Measurements from ENCODE around the gene COL9A3. TPM values are rescaled to one million over a fixed set of nuclear protein-coding genes. Genes with fewer than 3 reads are reported as not detected.
A peak's percentile ranks its signal among the peaks of the same experiment; 100 is the strongest.

COL9A3 gene
- total RNA-seq, 4 donors from 2014 or later: 2.2 to 2.3 TPM; not detected in 2

- Histone ChIP-seq H3K4me1 (peaks cover 8 to 12% (median 12%) of the 10 kb centered on the region in 3 donors), H3K9me3 (no peaks in the 10 kb centered on the region), H3K4me3 (peak overlapping the region in 2 of 4 donors; percentile 44 to 68), H3K27ac (peak overlapping the region in 2 of 4 donors; percentile 74 to 85), H3K27me3 (peaks cover 0 to 38% (median 0%) of the 10 kb centered on the region in 4 donors), H3K36me3 (no peaks in the 10 kb centered on the region)
- 52 to 70% methylated on average over 4 to 7 of the region's 22 CpGs for WGBS, 2 donors
- intact Hi-C loops (cut with DNase I): no loop called here
- no peak for DNase-seq
- TF ChIP-seq POLR2A (IDR thresholded peaks at IDR 0.05): no peak
- TF ChIP-seq, protein P1, sequence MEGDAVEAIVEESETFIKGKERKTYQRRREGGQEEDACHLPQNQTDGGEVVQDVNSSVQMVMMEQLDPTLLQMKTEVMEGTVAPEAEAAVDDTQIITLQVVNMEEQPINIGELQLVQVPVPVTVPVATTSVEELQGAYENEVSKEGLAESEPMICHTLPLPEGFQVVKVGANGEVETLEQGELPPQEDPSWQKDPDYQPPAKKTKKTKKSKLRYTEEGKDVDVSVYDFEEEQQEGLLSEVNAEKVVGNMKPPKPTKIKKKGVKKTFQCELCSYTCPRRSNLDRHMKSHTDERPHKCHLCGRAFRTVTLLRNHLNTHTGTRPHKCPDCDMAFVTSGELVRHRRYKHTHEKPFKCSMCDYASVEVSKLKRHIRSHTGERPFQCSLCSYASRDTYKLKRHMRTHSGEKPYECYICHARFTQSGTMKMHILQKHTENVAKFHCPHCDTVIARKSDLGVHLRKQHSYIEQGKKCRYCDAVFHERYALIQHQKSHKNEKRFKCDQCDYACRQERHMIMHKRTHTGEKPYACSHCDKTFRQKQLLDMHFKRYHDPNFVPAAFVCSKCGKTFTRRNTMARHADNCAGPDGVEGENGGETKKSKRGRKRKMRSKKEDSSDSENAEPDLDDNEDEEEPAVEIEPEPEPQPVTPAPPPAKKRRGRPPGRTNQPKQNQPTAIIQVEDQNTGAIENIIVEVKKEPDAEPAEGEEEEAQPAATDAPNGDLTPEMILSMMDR (IDR thresholded peaks at IDR 0.05): no peak
Observed at GRCh38 chr20:62825333-62825985, 8.6 kb downstream of the COL9A3 start.

GRCh38 chr20:62825986-62826645, 9.3 kb downstream of the COL9A3 start:
- DNase-seq: no peak
- peaks cover 0 to 31% (median 0%) of the 10 kb centered on the region in 4 donors for H3K27me3 ChIP-seq
- H3K27ac ChIP-seq: no peak overlapping the region
- no peak for TF ChIP-seq POLR2A (IDR thresholded peaks at IDR 0.05)
- TF ChIP-seq, protein P1 (IDR thresholded peaks at IDR 0.05): no peak
- intact Hi-C loops (cut with DNase I): no loop called here
- H3K4me3 ChIP-seq: no peak overlapping the region
- peaks cover 10 to 16% (median 14%) of the 10 kb centered on the region in 3 donors for H3K4me1 ChIP-seq
- H3K36me3 ChIP-seq: no peaks in the 10 kb centered on the region
- no peaks in the 10 kb centered on the region for H3K9me3 ChIP-seq
- WGBS, 2 donors: 100% methylated on average over 2 of the region's 27 CpGs; no CpG with 5 or more reads in 1 of the 2 donors

GRCh38 chr20:62826646-62827310, 9.9 kb downstream of the COL9A3 start:
- Histone ChIP-seq H3K4me1 (peaks cover 16 to 22% (median 21%) of the 10 kb centered on the region in 3 donors), H3K9me3 (no peaks in the 10 kb centered on the region), H3K27ac (no peak overlapping the region), H3K36me3 (no peaks in the 10 kb centered on the region), H3K4me3 (no peak overlapping the region), H3K27me3 (peaks cover 0 to 29% (median 0%) of the 10 kb centered on the region in 4 donors)
- intact Hi-C loops (cut with DNase I): no loop called here
- no peak for DNase-seq
- TF ChIP-seq POLR2A (IDR thresholded peaks at IDR 0.05): no peak
- TF ChIP-seq, protein P1 (IDR thresholded peaks at IDR 0.05): no peak
- WGBS, 2 donors: 60 to 81% methylated on average over 1 to 12 of the region's 24 CpGs

DNA sequence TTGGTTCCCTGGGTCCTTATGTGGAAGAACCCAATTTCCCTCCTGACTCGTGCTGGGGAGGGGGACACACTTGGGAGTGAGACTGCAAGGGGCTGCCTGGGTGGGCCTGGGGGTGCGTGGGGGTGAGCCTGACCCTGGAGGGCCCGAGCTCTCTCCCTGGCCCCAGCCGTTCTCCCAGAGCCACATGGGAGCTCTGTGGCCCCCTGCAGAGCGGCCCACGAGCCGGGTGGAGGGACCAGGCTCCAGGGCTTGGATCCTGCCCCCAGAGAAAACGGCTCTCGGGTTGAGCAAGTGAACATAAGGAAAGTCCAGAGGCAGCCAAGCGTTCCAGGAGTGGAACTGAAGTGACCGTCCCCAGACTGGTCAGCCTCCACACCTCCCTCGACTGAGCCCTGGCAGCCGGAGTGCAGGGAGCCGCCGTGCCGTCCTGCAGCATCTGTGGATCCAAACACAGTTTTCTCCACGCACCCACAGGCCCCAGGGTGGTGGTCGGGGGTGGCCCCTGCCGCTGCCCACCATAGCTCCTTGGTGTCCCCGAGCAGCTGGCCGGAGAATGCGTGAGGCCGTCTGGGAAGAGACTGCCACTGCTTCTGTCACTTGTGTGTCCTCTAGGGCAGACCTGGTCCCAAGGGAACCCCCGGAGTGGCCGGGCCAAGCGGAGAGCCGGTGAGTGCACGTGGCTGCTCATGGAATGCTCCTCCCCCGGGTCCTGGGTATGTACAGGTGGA, 10.6 kb downstream of the COL9A3 start:
- DNase-seq: no peak
- no peak for TF ChIP-seq POLR2A (IDR thresholded peaks at IDR 0.05)
- TF ChIP-seq, protein P1 (IDR thresholded peaks at IDR 0.05): no peak

More for the DNA sequence above, 10.6 kb downstream of the COL9A3 start:
- intact Hi-C loops (cut with DNase I): no loop called here
- H3K27ac ChIP-seq: no peak overlapping the region
- 80 to 96% methylated on average over 4 to 5 of the region's 29 CpGs for WGBS, 2 donors
- peaks cover 23 to 29% (median 28%) of the 10 kb centered on the region in 3 donors for H3K4me1 ChIP-seq
- H3K27me3 ChIP-seq: peaks cover 0 to 29% (median 0%) of the 10 kb centered on the region in 4 donors
- no peak overlapping the region for H3K4me3 ChIP-seq
- no peaks in the 10 kb centered on the region for H3K36me3 ChIP-seq
- H3K9me3 ChIP-seq: no peaks in the 10 kb centered on the region
